Left colon (tissue), 2 donors: Measurements from ENCODE around the gene BEST1. TPM values are rescaled to one million over a fixed set of nuclear protein-coding genes. Genes with fewer than 3 reads are reported as not detected.

Source experiments
- ATAC-seq: fragments of 200-7000 bp; cut with Tn5 transposase; one replicate; pipeline ENCODE4 v1.9.1; 2020; ENCODE audit warnings: mild to moderate bottlenecking, moderate library complexity
- DNase-seq, 2 donors: peaks; one replicate each; pipeline ENCODE4 v3.0.0-alpha.2; 2020
- intact Hi-C, 2 donors: fragments of 100-400 bp; cut with DNase I in 1 of 2; cut with micrococcal nuclease in 1 of 2; formaldehyde crosslinking; loops; one replicate each; pipeline versions ENCODE4 v1.11.2 to v1.14.0; 2022; cut with DNase I, micrococcal nuclease
- total RNA-seq, 2 donors: library from RNA; stranded (reverse); fragmentation: NEBNext Ultra II Directional; extraction: Animal tissue kit (Norgen Biotek cat#: 25700); gene quantifications; one replicate each; pipeline ENCODE4 v1.2.1, GENCODE V29; 2021
- donor health status: DM: no; HTN: no; CAD: no.
- donor health status: DM: yes; HTN: yes; CAD: no.

The BEST1 gene
- total RNA-seq, 2 donors from 2014 or later, result 0.64 to 1.6 TPM

DNA sequence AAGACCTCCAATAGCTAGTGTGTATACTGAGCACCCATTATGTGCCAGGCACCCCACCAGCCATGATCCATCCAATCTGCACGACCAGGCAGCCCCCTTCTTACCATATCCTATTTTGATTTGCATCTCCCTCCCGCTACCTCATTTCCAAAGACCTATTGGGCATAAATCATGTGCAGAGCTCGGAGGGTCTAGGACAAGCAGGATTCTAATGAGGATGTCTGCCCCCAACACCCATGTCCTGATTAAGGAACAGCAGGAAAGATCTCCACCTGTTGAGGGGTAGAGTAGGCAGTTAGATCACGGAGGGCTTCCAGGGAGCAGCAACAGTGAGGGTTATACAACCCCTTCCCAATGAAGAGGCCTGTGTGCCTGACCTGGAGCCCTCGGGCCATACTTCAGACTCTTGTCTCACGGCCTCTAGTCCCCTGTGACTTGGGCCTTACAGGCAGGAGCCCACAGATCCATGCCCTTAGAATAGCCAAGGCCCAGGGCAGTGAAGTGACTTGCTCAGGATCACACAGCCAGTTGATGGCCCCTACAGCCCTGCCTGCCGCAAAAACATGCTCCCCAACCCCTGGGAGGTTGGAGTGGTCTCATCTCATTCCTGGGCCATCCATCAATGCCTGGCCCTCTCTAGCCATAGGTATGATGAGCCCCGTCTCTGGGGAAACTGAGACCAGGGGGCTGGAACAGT, 36.3 kb upstream of the BEST1 start:
- ATAC-seq, result no peak
- intact Hi-C loops, result no loop called here

DNA sequence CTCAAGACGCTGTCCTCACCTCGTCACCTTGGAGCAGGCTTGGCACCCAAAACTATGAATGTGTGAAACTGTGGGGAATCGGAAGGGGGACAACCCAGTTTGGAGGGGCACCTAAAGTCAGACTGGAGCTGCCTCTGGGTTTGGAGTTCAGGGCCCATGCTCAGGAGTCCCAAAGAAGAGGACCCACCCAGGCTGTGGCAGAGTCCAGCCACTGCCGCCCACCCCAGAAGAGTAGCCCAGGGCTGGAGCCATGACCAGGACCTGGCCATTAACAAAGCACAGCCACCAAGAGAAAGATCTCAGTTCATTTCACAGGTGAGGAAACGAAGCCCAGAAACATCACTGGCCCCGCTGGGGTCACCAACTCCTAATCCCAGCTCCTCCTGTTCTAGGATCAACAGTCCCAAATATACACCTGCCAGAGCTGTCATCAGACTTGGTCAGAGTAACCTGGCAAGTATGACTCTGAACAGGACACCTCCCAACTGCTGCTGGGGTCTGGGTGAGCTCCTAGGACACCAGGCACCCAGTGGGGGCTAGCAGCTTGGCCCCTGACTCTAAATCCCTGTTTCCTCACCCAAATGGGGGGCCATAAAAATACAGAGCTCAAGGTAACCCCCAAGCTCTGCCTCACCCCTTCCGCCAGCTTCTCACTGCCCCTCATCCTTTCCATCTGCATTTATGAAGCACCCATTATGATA, 35.5 kb upstream of the BEST1 start:
- intact Hi-C loops, result no loop called here
- no peak for ATAC-seq
- no peak for DNase-seq

More for the DNA sequence above, 36.3 kb upstream of the BEST1 start:
- no peak for DNase-seq

DNA sequence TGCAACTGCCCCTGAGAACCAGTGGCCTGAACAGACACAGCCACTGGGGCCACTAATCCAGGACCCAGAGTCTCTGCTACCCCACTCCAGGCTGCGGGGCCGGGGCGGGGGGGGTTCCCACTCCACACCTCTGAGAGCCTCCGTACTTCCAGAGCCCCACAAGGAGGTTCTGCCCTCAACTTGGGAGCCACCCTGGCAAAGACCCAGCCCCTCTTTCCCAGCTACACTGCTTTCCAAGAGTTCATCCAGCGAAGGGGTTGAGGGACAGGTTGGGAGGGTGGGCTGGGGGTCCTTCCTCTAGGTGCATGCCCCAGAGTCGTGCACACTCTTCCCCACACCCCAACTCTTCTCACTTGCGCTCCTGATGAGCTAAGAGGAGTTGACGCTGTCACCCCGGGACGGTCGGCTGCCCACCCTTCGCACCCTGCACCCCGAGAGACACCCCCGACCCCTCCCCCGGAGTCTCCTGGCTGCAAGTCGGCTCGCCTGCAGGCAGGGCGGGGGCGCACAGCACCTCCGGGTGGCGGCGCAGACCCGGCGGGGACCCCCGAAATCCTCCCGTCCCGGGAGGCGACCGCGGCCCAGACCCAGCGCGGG, 33.3 kb upstream of the BEST1 start:
- no peak for ATAC-seq
- intact Hi-C loops, result no loop called here

DNA sequence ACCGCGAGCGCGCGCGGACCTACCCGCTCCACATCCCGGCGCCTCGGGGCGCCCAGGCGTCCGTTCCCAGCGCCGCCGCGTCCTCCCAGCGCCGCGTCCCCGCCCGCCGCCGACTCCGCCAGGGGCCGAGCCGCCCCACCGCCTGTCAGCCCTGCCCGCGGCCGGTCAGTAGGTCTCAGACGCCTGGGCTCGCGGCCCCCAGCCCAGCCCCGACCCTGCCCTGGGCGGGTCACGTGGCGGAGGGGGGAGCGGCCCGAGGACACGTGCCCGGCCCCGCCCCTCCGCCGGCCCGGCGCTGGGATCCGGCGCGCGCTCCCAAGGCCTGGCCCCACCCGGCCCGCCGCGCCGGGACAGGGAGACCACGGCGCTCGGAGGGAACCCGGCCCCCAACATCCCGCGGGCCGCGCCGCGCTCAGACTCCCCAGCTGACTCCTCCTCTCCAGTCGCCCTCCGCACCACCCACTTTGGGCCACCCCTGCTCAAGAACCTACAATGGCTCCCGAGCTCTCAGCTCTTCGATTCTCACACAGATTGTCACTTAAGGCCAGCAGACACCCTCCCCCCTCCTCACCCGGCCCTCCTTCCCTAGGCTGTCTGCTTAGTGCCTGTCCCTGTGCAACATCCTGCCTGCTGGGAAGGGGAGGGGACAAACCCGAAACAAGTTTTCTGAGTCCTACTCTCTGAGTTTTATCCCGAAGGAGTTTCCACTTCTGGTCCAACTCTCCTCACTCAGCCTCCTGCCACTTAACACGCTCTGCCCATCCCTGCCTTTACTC, 32.6 kb upstream of the BEST1 start, which contains the start of gene RAB3IL1:
Gene RAB3IL1 (minus strand): TSS at position 233 of the 776 bp plus-strand sequence. CDS start 199 bp downstream, at position 34.
- DNase-seq (peak in 1 of 2 donors; percentile 65), ATAC-seq (peak; percentile 90)
- intact Hi-C loops, result no loop called here

More for the DNA sequence above, 33.3 kb upstream of the BEST1 start:
- peak in 1 of 2 donors; percentile 16 for DNase-seq

DNA sequence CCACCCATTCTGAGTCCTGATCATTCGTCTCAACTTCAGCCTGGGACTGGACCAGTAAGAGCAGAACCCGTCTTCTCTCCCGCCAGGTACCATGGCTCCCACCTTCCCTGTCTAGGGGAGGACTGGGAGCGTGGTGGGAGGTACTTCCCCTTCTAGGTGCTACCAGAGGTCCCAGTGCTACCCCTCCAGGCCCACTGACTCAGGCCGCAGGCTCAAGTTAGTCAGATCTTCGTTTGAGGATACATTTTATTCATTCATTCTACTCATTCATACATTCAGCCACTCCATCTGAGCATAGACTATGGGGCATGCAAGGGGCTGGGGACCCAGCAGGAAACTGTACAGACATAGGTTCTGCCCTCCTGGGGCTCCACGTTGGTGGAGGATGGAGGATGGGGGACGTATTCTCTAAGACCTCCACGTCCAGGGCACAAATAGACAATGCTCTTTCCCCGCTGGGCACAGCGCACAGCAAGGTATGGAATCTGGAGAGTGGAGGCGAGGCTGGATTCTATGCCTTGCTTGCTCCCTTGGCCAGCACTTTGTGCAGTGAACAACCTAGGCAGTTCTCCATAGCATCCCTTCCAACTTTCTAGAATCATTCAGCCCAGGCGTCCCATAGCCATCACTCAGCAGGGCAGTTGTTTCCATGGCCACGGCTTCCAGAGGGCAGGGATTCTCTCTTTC, 31.8 kb upstream of the BEST1 start:
- intact Hi-C loops, result no loop called here
- peak in 1 of 2 donors; percentile 6 for DNase-seq
- ATAC-seq, result no peak

DNA sequence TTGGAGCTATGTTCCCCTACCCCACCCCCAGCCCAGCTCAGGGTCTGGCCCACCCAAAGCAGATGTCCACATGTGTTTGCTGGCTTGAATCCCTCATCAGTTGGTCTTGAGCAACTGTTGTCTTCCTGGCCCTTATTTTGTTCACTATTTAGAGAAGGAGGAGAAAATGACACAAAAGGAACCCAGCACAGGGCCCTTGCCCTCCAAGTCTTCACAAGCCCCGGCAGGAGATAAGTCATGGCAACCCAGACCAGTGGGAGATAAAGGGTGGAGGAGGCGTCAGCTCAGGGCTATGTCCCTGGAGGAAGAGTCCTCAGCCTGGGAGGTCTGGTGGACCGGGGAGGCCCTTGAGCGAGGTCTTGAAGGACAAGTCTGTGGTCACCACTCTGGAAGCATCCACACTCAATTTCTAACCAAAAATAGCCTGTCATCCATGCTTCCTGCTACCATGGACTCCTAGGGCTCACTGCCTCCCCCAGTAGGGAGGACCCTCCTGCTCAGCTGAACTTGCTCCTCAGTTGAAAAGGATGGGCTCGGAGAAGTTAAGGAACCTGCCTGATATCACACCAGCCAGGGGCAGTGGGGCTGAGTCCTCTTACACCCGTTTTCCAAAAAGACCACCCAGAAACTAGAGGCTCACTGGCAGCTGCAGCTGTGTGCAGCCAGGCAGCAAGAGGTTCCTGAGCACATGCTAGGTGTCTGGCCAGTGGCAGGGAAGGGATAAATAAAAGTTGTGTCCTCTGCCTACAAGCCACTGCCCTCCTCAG, 31.0 kb upstream of the BEST1 start:
- ATAC-seq (no peak), DNase-seq (peak in 1 of 2 donors; percentile 5)
- intact Hi-C loops, result no loop called here

DNA sequence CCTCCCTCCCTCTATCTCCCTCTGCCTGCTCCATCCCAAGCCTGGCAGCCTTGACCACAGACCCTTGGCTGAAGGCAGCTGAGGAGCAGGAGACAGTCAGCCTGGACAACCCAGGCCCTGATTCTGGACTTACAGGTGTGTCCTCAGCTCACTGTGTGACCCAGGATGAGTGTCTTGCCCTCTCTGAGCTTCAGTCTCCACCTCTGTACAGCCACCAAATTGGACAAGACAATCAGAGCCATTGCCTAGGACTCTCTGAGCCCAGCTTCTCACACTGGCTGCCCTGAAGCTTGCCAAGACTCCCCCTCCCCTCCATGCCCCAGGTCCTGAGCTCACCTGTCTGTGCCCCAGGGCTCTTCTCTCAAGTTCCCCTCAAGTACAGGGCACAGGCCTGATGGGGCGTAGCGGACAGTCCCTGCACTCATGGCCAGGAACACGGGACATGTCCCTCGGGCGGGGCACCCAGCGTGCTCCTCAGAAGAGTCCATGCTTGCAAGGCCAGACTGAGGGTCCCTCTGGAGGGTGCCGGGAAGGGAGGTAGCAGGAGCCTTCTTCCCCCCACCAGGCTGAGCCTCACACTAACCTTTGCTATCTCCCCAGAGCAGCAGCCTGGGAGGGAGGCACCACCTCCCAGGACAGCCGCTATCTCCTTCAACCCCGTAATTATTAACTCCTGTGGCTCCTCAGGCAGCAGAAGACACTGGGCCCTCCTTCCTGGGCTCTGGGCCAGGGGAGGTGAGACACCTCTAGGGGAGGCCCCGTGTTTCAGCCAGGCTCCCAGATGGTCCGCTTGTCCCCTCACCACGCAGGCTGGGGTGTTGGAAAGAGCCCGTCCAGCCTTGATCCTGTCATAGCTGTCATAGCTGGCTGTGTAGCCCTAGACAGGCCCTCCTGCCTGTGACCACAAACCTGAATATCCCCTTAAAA, 30.2 kb upstream of the BEST1 start:
- intact Hi-C loops, result no loop called here
- ATAC-seq (no peak), DNase-seq (no peak)

DNA sequence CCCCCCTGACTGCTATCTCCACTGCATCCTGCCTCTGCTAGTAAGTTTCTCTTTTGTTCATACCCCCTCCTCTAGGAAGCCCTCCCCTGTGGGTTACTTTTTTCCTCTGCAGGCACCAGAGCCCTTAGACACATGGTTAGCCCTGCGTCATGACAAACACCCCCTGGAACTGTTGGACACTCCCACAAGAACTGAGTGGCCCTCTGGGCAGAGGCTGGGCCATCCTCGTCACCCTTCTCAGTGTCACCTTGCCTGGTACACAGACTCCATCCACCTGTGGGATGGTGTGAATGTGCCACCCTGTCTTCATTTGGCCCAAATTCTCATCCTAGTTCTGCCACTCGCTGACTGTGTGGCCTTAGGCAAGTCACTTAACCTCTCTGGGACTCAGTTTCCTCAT, 28.7 kb upstream of the BEST1 start:
- ATAC-seq (no peak), DNase-seq (no peak)
- intact Hi-C loops, result no loop called here

DNA sequence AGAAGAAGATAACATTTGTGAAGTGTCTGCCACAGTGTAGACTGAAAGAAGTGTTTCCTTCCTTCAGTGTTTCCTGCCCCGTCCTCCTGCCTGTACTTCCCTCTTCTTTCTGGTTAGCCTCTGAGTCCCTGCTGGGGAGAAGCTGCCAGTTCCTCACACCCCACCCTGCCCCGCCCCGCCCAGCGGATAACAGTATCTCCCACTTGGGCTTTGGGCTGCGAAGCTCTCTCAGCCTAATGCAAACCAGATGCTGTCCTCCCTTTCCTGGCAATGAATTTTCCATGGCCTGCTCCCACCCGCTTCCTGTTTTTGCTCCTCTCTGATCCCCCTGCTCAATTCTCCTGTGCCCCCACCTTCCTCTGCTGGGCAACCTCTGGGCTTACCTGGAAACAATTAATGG, 27.6 kb upstream of the BEST1 start:
- ATAC-seq (peak; percentile 27), DNase-seq (peak; percentile 46 to 65)
- intact Hi-C loops, result no loop called here

DNA sequence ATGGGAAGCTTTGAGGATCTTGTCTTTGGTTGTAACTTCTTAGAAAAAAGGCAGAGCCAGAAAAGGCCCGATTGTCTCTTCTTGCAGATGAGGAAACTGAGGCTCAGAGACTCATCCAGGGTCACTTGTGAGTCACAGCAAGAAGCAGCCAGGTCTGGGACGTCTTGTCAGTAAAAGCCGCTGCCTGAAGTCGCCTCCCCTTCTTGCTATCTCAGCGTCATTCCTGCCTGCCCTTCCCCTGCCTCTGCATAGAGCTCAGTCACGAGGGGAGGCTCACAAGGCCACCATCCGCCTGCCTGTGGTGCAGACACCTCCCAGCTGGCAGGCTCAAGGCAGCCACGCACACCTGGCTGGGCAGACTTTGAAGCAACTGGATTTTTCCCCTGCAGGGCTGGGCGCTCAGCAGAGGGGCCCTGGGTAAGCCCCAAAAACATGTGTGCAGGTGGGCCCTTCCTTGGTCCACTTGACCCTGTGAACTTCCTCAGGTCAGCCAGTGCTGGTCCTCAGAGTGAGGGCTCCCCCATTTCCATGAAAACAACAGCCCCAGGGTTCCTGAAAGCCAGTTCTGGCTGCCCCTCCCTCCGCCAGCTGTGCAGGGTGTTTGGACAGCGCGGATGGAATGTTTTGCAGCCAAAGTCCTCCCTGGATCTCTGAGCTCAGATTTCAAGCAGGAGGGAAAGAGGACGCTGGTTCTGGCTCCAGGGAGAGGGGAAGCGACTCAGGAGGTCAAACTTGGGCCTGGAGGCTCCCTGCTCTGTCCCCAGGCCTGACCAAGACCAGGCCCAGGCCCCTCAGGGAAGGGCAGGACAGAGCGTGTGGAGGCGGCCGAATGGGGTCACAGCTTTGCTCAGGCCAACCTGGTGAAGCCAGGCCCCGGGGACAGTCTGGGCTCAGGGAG, 26.7 kb upstream of the BEST1 start:
- peak in 1 of 2 donors; percentile 39 for DNase-seq

DNA sequence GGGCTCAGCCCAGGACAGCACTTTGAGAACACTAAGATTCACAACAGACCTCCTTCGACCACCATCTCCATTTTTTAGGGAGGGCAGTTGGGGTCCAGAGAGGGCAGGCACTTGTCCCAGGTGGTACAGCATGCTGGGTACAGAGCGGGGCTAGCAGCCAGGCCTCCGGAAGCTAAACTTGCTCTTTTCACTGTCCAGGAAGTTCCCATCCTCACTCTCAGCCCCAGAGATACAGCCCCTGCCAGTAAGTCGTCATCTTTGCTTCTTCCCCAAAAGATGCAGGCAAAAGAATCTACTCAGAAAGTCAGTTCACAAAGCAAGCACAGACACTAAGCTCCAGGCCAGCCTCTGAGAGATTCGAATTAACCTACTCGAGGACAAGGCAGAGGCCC, 26.1 kb upstream of the BEST1 start:
- intact Hi-C loops, result no loop called here
- ATAC-seq (no peak), DNase-seq (no peak)

More for the DNA sequence above, 26.7 kb upstream of the BEST1 start:
- intact Hi-C loops, result no loop called here
- peak; percentile 61 for ATAC-seq

DNA sequence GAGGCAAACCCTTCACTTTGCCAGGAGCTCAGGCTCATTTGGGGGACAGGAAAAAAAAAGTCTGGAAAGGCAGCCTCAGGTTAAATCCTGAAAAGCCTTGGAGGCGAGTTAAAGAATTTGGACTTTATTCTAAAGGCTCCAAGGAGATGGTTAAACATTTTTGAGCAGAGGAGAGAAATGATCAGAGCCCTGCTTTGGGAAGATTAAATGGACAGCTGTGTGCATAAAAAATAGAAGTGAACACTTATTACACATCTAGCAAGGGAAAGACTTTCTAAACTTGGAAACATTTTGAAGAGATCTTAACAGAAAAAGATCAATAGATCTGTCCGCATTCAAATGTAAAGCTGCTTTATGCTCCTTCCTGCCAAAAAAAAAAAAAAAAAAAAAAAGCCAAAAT, 24.4 kb upstream of the BEST1 start:
- ATAC-seq (no peak), DNase-seq (no peak)
- intact Hi-C loops, result no loop called here

DNA sequence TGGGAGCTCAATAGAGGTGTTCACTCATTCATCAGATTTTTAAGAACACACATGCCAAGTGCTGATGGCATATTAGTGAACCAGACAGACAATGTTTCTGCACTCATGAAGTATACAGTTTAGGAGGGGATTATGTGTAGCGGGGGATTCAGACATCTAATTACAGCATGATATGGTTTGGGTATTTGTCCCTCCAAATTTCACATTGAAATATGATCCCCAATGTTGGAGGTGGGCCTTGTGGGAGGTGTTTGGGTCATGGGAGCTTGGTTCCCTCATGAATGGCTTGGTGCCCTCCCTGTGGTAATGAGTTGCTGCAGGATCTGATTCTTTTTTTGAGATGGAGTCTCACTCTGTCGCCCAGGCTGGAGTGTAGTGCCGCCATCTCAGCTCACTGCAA, 23.9 kb upstream of the BEST1 start:
- ATAC-seq (no peak), DNase-seq (no peak)
- intact Hi-C loops, result no loop called here

DNA sequence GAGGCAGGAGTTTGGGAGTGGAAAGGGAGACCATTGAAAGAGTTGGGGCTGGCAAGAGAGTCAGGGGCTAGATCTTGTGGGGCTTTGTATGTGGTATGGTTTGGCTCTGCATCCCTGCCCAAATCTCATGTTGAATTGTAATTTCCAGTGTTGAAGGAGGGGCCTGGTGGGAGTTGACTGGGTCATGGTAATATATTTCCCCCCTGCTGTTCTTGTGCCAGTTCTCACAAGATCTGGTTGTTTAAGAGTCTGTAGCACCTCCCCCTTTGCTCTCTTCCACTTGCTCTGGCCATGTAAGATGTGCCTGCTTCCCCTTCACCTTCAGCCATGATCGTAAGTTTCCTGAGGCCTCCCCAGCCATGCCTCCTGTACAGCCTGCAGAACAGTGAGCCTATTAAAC, 22.6 kb upstream of the BEST1 start:
- intact Hi-C loops, result no loop called here
- DNase-seq (no peak), ATAC-seq (no peak)

DNA sequence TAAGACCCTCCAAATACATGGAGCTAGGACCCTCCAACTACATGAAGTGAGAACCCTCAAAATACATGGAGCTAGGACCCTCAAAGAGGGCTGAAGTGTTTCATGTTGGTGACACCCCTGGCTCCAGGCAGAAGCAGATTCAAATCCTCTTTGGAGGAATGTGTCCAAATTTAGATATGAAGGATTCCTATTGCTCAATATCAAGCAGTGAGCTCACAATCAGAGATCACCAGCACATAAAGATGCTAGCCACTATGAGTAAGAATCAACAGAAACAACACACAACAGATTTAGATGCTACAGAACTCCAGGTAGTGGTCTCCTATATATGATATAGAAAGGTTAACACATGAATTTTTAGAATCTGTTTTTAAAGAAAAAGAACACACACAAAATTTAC, 21.5 kb upstream of the BEST1 start:
- ATAC-seq (no peak), DNase-seq (no peak)
- intact Hi-C loops, result no loop called here

DNA sequence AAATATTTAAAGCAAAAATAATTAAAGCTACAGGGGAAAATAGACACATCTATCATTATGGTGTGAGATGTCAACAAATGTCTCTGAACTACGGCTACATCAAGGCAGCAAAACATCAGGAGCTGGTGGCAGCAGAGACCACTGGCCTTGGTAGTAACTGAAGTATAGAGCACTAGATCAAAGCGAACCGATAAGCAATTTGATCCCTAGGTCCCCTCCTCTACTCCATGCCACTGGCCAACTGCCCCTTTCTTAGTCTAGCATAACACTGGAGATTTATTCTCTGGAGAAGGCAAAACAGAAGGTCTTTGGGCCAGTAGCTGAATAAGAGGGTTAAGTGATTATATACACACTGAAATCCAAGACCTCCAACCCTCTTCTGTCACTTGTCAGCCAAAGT, 19.2 kb upstream of the BEST1 start:
- intact Hi-C loops, result no loop called here
- DNase-seq, result no peak
- no peak for ATAC-seq
